Stimulated activated CD4-positive, alpha-beta T cell treated with anti-CD3 and anti-CD28 coated beads, Interleukin-2, amount 100 ng/mL, for 24 hours (primary cell): ENCODE results near the gene MYEOV.

ENCODE experiments used
- DNase-seq, 2 donors: peaks; one replicate each; pipeline ENCODE4 v3.0.0-alpha.2; 2020

The MYEOV gene

GRCh38 chr11:69319255-69320106, 25.5 kb downstream of the MYEOV start:
- DNase-seq, result no peak

- DNase-seq, result no peak
Observed at GRCh38 chr11:69320326-69320725, 26.4 kb downstream of the MYEOV start.

GRCh38 chr11:69320756-69321741, 27.1 kb downstream of the MYEOV start:
- no peak for DNase-seq

DNA sequence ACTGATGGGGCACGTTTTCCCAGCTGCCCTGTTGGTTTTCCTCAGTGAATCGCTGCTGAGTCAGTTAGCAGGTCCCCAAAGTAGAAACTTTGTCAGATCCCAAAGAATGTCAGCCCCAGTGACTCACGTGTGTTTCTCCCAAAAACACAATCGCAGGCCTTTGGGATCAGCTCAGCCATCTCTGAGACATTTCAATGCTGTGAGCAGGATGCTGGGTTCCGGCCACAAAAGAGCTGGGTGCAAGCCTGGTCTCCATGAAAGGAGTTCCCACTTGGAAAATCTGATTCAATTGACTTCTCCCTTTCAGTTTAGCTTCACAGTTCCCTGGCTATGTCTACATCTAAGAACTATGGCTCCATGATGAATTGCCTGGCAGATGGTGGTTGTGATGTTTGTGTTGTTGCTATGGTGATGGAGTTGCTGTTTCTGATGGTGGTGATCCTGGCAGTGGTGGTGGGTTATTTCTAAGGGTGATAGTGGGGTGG, 28.0 kb downstream of the MYEOV start:
- DNase-seq, result no peak

DNA sequence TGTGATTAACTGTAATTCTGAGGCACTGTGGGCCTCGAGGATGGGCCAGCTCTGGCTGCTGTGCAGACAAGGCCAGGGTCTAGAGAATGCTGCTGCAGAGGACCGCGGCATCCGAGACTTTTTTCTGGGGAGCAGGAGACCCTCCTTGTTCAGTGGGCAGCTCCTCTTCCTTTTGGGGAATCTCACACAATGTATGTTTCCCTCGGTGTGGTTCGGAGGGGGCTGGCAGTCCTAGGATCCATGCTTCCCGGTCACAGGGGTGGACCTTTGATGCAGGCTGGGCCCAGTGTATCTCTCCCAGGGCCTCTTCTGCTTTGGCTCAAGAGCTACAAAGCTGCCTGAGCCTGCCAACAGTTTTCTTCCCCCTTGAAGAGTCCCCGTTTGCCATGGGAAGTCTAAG, 31.5 kb downstream of the MYEOV start:
- peak in 1 of 2 donors; percentile 4 for DNase-seq

DNA sequence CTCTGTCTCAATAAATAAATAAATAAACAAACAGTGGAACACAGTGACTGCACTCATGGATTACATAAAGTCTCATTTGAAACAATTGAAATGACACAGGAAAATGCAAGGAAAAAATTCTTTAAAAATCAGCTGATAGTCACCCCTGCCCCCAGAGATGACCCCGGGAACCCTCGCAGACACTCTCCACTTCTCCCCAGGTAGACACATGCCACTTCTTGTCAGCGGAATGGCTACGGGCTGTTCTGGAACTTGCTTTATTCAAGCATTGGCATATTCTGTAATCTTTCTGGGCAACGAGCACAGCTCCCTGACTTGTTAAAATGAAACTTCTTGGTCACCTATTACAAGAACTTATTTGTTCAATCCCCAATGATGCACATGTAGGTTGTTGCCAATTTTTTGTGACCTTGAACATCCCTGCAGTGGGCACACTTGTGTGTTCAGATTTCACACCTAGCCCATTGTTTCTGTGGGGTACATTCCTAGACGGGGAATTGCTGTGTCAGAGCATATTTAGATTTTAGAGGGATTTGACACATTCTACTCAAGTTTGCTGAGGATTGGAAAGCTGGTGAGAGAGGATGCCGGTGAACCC, 32.8 kb downstream of the MYEOV start:
- peak in 1 of 2 donors; percentile 5 for DNase-seq

- peak in 1 of 2 donors; percentile 13 for DNase-seq
Observed at GRCh38 chr11:69327741-69328191, 33.8 kb downstream of the MYEOV start.

DNA sequence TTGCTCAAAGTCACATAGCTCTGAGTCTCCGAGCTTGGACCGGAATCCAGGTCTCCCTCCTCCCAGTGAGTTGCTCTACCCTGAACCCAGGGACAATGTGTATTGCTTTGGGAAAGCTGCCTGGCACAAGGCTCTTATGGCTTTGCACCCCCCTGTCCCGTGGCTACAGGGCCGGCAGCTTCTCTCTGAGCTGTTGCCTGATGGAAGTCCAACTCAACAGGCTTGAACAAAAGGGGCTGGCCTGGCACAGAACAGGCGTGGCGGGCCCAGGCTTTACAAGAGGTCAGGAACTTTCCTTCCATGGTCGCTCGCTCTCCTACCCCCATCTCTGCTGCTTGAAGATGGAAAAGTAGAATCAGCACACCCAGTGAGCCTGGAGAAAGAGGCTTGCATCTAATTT, 34.3 kb downstream of the MYEOV start:
- DNase-seq, result peak in 1 of 2 donors; percentile 6

DNA sequence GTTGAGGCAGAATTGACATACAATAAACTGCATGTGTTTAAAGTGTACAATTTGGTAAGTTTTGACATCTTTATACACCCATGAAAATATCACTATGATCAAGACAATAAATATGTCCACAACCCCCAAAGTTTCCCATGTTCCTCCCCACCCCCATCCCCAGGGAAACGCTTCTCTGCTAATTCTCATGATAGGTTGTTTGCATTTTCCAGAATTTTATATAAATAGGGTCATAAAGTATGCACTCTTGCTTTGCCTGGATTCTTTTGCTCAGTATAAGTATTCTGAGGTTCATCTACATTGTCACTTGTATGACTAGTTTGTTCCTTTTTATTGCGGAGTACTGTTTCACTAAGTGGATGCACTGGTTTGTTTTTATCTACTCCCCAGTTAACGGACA, 35.6 kb downstream of the MYEOV start:
- no peak for DNase-seq

DNA sequence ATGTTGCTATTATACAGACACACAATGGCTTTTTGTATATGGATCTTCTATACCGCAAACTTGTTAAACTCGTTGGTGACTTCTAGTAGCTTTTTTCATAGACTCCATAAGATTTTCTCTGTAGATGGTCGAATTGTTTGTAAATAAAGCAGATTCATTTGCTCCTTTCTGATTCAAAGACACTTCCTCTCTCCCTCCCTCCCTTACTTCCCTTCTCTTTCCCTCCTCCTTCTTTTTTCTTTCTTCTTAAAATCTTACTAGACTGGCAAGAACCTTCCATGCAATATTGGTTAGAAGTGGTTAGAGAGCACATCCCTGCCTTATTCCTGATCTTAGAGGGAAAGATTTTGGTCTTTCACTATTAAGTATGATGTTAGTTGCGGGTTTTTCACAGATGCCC, 36.4 kb downstream of the MYEOV start:
- no peak for DNase-seq

GRCh38 chr11:69333149-69333710, 39.3 kb downstream of the MYEOV start:
- peak in 1 of 2 donors; percentile 3 for DNase-seq

DNA sequence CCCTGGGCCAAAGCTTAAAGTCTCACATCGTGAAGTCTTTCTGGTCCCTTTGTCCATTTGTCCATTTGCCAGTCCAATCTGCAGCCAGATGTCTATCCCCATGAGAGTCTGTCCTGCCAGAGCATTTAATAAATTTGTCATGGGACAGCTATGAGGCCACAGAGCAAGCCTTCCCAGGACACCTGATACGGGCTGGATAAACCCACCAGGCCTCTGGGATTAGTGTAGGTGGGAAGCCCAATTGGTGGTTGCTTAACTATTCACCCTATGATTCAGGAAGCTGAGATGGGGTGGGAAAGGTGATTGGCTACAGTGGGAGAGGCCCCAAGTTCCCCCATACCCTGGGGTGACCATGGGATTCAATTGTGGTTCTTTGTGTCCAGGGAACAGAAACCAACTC, 39.9 kb downstream of the MYEOV start:
- peak in 1 of 2 donors; percentile 8 for DNase-seq

- DNase-seq, result peak in 1 of 2 donors; percentile 12
Observed at GRCh38 chr11:69335007-69335780, 41.2 kb downstream of the MYEOV start.

GRCh38 chr11:69335781-69336405, 41.9 kb downstream of the MYEOV start:
- DNase-seq, result peak in 1 of 2 donors; percentile 17

GRCh38 chr11:69337211-69337721, 43.3 kb downstream of the MYEOV start:
- peak; percentile 40 to 69 for DNase-seq

- DNase-seq, result peak in 1 of 2 donors; percentile 15
Observed at GRCh38 chr11:69339041-69339733, 45.2 kb downstream of the MYEOV start.

DNA sequence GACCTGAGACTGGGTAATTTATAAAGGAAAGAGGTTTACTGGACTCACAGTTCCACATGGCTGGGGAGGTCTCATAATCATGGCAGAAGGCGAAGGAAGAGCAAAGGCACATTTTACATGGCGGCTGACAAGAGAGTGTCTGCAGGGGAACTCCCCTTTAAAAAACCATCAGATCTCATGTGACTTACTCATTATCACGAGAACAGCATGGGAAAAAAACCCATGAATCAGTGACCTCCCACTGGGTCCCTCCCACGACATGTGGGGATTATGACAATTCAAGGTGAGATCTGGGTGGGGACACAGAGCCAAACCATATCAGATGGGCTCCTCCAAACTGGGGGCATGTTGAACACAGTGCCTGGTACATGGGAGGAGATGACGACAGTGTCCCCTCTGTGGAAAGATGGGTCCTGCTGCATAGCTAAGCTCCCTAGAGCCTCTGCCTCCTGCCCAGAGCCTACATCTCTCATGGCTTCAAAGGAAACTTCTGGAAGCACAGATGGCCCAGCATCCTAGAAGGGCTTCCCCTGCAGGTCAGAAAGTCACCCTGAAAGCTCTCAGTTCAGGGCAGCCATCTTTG, 46.1 kb downstream of the MYEOV start:
- peak in 1 of 2 donors; percentile 37 for DNase-seq

GRCh38 chr11:69342588-69343330, 48.8 kb downstream of the MYEOV start:
- peak in 1 of 2 donors; percentile 9 for DNase-seq
